ENCODE data around the gene KCTD11.
"Not testable (repeated sequence)": the region's sequence is repeated elsewhere in the genome, so short reads cannot be mapped to it uniquely, and the experiment has no call there.

The KCTD11 gene

DNA sequence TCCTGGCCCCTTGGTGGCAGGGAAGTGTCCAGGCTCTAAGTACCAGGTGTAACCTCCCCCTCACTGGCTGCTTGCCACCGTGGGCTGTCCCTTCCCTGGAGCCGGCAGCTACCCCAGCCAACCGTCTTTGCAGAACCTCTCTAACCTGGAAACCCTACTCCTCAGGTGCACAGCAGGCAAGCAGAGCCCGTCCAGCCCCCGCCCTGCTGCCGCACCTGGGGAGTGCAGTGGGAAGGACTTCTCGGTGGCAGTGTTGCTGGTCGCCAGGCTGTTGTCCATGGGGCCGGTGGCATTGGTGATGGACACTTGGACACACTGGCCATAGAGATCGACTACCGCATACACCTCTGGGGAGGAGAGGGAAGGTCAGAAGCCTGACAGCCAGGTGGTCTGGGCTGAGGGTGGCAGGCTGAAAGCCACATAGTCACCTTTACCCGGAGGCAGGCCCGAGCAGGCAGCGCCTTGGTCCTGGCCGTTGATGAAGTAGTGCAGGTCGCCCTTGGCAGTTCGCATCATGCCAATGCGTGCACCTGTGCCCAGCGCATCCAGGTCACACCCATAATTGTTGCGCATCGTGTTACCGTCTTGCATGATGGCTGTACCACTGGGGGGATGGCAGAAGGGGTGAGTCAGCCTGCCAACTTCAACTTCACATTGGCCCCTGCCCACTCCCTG, 29.3 kb upstream of the KCTD11 start:
- peak; percentile 47 for DNase-seq (ENCODE audit: low spot score)

DNA sequence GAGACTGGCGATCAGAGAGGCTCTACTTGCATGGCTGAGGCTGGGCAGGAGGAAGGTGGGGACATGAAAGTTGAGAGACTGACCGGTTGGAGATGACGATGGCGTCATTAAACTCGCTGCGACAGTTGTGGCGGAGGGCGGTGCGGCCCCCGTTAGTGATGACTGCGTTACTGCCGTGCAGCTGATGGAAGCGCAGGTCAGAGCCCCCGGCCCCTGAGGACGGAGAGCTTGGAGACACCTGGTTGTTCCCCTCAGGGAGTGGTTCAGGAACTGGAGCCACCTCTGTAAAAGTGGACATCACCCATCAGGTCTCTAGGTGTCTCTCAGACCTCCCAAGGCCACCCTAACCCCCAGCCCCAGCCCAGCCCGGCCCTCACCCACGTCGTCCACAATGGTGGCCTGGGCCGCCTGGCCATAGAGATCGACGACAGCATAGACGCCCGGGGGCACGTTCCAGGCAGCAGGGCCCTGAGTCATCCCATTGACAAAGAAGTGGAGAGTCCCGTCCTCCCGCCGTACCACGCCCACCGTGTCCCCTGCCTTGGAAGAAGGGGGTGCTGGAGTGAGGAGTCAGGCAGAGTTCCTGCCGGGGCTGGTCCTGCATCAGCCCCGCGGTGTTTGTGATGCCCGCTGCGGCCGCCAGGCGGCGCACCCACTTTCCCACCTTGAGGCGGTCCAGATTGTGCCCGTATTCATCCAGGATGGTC, 28.1 kb upstream of the KCTD11 start:
- peak; percentile 92 for DNase-seq (ENCODE audit: low spot score)

DNA sequence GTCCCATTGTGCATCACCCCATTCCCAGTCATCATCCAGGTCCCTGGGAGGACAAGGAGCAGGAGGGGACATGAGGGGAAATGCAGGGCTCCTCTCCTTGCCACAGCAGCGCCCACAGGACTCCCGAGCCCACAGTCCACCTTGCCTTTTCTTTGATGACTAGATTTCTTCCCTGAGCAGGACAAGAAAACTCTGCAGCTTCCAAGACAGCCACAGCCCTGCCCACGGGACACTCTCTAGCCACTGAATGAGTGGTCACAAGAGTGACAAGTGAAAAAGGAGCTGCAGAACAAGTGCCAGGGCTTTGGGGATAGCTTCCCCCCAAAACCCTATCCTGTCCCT, 27.6 kb upstream of the KCTD11 start:
- no peak for DNase-seq (ENCODE audit: low spot score)

DNA sequence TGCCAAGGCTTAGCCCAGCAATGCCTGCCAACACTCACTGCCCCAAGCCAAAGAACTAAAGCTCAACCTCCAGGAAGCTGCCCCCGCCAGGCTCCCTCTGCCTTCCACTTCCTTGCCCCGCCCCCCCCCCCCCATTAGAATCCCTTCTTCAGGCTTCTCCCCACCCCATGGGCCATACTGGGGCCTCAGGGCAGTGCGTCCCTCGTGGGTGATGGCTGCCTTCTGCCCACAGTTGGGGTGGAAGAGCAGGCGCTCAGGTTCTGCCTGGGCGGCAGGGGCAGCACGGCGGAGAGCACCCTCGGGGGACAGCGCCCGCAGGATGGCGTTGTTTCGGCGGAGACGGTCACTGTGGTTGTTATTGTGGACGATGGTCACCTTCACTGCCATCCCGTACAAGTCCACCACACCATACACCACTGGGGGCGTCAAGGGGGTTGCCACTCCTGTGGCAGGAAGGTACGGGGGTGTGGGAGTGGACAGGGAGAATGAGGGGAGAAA, 26.9 kb upstream of the KCTD11 start:
- no peak for DNase-seq (ENCODE audit: low spot score)

DNA sequence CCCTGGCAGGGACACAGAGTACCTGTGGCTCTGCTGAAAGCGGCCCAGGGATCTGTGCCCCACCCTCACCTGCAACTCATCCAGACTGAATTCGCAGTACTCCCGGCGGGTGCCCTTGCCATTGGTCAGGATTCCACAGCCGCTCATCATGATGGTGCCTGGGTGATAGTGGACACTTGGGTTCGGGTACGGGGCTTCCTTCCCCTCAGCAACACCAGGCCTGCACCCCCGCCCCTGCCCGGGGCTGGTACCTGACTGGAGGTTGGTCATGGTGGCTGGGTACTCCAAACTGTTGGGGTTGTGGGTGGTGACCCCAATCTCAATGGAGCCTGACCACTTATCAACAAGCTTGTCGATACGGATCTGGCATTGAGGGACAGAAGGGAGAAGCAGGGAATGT, 25.8 kb upstream of the KCTD11 start:
- no peak for DNase-seq (ENCODE audit: low spot score)

DNA sequence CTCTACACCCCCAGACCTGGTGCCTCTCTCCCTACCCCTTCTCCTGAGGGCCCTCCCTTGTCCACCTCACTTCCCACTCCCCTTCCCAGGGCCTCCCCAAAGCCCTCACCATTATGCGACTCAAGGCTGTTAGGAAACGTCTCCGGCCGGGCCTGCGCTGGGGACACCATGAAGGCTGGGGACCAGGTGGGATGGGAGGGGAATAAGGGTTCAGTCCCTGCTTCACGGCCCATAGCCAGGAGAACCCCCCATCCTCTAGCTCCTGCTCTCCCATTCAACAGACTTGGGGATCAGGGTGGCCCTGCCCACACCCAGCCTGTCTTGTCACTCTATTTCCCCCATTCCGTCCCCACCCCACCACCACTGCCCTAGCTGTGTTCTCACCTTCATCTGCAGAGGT, 24.9 kb upstream of the KCTD11 start:
- DNase-seq (ENCODE audit: low spot score) = no peak

DNA sequence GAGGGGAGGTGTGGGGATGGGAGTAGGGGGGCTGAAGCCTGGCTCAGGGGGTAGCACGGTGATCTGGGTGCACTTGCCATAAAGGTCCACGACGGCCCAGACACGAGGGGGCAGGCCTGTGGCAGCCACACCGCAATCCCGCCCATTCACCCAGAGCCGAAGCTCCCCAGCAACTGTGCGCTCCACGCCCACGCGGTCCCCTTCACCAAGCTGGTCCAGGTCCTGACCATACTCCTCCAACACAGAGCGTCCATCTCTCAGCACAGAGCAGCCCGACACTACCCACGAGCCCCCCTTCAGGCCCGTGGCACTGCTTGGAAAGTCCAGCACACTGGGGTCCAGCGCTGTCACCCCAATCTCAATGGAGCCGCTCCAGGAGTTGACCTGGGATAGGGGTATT, 24.5 kb upstream of the KCTD11 start:
- no peak for DNase-seq (ENCODE audit: low spot score)

DNA sequence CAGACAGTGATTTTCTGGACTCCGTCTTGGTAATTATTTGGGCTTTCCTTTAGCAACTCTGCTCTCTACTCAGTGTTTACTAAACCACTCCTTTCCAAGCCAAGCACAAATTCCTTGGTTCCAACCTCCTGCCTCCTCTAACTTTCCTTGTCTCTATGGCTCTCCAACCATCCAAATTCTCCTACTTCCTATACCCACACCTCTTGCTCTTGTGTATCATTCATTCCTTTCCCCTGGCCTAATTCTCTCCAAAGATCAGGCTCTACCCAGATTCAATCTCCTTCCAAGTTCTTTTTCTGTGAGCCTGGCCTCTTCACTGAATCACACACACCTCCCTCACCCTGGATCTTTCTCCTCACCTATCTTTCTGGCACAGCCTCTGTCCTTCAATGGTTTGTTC, 24.0 kb upstream of the KCTD11 start:
- DNase-seq (ENCODE audit: low spot score) = no peak

DNA sequence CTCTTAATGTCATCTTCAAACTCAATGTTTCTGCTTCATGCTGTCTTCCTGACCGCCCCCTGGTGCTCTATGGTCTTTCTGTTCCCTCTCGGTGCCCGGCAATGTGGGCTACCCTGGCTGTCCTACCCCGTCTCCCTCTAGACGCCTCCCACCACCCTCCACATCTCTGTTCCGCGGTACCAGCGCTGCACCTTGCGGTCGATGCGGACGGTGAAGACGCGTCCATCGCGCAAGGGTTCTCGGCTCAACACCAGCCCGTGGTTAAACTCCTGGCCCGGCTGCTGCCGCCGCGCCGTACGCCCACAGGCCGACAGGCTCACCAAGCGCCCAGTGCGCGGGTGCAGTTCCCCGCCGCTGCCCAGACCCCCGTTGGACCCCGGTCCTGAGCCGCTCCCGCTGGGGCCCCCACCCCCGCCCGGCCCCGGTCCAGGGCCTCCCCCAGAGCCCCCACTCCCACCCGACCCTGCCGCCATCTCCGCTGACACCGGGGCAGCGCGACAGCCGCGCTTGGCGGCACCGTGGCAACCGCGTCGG, 23.1 kb upstream of the KCTD11 start, which contains the start of gene NEURL4:
Gene NEURL4, minus strand, starts transcription at position 496 of the 534 bp plus-strand sequence. Its CDS starts 23 bp downstream, at position 473.
- DNase-seq (ENCODE audit: low spot score) = no peak

DNA sequence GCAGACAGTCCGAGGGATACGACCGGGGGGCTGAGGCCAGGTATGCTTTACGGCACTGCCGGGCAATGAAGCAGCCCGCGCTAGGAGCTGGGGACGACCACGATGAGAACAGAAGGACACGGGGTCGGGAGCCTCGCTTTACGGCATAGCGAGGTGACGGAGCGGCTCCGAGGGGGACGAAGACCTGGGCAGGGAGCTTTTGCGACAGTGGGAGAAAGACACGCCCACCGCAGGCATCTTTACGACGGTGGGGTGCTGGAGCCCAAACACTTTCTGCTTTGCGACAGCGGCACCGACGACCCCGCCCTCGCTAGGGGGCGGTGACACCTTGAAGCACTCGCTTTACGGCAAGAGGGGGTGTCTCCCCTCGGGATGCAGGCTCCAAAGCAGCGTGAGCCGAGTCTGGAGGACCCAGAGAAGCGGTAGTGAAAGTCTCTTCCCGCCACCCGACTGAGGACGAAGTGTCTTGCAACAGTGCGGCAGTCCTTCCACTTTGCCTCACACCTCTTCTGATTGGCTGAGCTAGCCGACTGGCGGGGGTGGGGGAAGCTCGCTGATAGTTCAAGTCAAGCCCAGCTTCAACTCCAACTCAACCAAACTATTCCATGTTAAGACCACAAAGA, 22.5 kb upstream of the KCTD11 start:
- DNase-seq (ENCODE audit: low spot score) = peak; percentile 99

DNA sequence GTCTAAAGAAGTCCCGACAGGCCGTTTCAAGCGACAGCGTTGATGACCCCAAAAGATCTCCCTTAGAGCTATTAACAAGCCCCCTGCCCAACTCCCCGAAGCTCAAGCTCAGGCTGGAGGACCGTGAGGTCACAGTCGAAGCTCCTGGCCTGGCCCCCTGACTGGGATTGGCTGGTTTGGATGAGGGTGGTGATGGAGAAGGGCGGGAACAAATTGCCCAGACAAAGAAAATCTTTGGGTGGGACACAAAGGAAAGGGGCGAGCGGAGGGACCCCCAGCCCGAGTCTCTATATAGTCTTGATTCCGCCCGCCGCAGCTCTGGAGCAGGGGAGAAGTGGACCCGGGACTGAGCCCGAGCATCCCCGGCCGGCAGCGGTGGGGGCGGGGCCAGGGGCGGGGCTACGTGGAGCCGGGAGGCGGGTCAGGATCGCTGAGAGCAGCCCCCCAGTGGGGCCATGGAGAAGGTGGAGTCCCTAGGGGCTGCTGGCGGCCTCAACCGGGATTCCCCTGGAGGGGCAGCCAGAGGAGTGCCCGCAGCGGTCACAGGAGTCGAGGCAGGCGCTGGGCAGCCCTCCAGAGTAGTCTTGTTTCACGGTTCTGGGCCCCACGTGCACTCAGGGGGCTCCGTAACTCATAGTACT, 21.8 kb upstream of the KCTD11 start:
- DNase-seq (ENCODE audit: low spot score) = peak; percentile 92

DNA sequence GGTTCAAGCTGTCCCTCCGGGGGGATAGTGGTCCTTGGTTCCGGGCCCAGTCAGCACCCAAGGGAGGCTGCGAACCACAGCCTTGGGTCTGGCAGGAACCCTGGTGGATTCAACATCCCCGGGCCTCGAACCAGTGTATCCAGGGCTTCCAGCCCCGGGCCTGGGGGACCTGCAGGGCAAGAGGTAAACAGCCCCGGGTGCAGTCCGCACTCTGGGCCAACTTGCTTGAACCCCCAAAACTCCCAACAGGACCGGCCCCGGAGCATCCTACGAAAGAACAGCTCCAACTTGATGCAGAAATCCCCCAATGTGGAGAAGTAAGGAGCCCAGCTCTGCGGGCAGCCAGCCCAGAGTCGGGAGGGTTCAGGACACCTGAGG, 21.3 kb upstream of the KCTD11 start:
- DNase-seq (ENCODE audit: low spot score) = no peak

DNA sequence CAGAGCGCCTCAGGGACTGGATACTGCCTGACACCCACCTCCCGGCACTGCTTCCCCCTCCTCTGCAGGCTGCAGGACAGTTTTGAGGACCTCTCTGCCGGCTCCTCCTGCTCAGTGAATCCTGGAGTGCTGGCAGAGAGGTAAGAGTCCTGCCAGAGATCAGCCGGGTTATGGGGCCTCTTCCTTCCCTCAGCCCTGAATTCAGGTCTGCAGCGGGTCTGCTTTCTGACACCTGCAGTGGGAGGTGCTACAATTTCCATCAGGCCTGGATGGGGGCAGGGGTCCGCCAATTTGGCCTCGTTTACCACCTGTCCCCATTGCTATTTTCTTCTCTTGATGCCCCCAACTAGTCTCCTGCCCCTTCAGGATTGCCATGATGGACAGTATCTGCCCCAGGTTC, 19.9 kb upstream of the KCTD11 start:
- no peak for DNase-seq (ENCODE audit: low spot score)

DNA sequence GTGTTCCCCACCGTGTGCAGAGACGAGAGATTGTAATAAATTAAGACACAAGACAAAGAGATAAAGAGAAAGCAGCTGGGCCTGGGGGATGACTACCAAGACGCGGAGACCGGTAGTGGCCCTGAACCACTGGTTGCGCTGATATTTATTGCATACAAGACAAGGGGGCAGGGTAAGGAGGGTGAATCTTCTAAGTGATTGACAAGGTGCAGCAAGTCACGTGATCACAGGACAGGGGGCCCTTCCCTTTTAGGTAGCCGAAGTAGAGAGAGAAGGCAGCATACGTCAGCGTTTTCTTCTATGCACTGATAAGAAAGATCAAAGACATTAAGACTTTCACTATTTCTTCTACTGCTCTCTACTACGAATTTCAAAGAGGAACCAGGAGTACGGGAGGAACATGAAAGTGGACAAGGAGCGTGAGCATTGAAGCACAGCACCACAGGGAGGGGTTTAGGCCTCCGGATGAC, 19.3 kb upstream of the KCTD11 start:
- not testable (repeated sequence) for DNase-seq (ENCODE audit: low spot score)

DNA sequence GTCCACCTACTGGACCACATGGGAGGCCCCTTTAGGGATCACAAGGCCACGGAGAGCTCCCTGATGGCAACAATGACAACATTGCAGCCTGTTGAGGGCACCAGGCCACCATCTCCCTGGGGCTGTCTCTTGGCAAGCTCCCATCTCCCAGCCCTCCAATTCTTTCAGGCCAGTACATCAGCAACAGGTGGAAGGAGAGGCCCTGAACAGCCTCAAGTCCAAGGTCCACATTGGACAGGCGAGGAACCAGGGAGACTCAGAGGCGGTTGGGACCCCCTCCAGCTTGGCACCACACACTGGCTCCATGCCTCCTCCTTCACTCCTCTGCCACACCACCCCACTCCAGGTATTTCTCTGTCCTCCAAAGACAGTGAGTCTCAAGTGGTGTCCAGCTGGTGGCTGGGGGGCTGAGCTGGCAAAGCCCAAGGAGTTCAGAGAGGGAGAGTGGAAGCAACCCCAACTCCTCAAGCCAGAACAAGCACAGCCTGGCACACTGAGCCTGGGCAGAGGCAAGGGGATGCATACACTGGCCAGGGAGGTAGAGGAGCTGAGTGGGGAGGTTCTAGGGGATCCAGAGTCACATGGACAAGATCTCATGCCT, 16.9 kb upstream of the KCTD11 start:
- DNase-seq (ENCODE audit: low spot score) = no peak

DNA sequence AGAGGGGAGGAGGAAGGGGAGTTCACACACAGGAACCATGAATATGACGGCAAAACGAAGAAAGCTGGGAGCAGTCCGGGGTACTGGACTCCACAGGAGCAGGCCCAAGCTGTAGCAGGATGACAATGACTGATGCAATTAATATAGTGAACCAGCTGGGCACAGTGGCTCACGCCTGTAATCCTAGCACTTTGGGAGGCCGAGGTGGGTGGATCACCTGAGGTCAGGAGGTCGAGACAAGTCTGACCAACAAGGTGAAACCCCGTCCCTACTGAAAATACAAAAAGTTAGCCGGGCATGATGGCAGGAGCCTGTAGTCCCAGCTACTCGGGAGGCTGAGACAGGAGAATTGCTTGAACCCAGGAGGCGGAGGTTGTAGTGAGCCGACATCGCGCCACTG, 16.2 kb upstream of the KCTD11 start:
- DNase-seq (ENCODE audit: low spot score) = not testable (repeated sequence)

DNA sequence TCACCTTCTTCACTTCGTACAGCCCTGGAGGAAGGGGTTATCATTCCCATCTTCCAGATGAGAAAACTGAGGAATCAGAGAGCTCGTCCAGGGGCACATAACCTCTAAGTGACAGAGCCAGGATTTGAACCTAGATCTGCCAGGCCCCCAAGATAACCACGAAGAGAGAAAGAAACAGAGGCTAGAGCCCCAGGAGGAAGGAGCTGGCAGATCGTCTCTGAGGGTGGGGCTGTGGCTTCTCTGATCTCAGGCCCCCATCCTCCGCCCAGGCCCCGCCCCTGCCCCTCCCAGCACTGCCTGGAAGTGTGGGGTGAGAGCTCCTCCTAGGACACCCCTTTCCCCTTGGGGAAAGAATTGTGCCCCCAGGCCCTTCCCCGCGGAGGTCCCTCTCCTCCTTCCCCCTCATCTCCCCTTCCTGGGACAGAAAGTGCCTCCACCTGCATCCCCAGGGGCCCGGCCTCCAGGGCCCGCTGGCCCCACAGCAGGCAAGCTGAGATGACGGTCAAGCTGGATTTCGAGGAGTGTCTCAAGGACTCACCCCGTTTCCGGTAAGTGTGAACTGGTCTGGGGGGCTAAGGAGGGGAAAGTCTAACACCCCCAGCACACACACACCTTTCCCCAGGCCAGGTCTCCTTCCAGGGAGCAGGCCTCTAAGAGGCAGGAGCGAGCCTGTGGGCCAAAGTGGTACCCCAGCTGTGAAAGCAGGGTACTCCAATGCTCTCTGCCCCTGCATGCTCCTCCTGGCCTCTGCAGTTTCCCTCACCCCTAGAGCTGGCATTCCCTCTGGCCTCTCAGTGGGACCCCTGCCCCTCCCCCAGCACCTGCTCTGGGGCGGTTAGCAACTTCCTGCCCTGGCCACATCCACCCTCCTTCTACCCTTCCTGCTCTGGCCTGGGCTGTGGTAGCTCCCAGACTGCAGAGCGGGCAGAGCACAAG, 15.5 kb upstream of the KCTD11 start, which contains the start of gene ACAP1:
Gene ACAP1, plus strand, starts transcription at position 290 of the 936 bp plus-strand sequence. Its CDS starts 206 bp downstream, at position 496.
- peak; percentile 41 for DNase-seq (ENCODE audit: low spot score)

DNA sequence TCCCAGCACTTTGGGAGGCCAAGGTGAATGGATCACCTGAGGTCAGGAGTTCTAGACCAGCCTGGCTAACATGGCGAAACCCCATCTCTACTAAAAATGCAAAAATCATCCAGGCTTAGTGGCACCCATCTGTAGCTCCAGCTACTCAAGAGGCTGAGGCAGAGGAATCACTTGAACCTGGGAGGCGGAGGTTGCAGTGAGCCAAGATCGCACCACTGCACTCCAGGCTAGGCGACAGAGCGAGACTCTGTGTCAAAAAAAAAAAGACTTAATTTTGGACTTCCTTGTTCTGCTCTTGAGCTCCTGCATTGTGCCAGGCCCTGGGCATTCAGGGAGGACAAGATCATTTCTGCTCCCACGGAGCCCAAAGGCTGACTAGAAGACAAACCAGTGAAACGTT, 14.4 kb upstream of the KCTD11 start:
- not testable (repeated sequence) for DNase-seq (ENCODE audit: low spot score)

DNA sequence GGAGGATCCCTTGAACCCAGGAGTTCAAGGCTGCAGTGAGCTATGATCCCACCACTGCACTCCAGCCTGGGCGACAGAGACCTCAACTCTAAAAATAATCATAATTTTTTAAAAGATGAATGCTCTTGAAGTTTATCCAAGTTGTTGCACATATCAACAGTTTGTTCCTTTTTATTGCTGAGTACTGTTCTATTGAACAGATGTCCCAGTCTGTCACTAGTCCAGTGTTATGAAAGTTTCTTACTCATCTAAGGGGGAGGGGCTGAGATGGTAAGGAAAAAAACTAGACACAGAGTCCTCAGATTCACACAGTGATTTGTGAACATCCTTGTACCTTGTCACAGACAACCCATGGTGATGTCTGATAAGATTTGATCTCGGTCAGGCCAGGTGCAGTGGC, 11.8 kb upstream of the KCTD11 start:
- DNase-seq (ENCODE audit: low spot score) = no peak

DNA sequence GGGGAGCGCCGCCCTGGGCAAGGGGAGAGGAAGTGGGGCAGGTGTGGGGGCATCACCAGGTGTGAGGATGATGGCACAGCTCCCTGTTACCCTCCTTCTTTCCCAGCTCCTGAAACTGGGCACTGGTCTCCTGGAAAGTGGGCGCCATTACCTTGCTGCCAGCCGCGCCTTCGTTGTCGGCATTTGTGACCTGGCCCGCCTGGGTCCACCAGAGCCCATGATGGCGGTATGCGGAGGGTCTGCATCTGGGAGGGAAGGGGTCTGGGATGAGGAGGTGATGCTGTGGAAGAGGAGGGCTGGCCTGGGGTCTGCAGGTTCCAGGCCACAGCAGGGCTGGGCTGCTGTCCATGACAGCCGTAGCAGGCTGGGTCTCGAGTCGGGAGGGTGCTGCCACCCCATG, 10.1 kb upstream of the KCTD11 start:
- no peak for DNase-seq (ENCODE audit: low spot score)

DNA sequence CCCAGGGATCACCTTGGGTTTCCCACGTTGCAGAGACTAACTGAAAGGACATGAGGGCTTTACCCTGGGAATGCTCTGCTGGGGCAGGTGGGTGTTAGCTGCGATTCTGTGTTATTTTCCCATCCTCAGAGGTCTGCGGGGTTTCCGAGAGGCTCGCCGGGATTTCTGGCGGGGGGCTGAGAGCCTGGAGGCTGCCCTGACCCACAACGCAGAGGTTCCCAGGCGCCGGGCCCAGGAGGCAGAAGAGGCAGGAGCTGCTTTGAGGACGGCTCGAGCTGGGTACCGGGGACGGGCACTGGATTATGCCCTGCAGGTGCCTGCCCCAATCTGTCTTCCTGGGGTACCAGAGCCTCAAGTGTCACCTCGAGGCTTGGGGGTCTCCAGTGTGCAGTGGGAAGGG, 8.7 kb upstream of the KCTD11 start:
- DNase-seq (ENCODE audit: low spot score) = no peak
